ENCODE measurements around the gene MCFD2.

- no peak; the same call in 1 of the 2 replicates for TF ChIP-seq POLR2AphosphoS5 (IDR thresholded peaks at IDR 0.05; ENCODE audit: low read depth, low read length)
- TF ChIP-seq POLR2A (IDR thresholded peaks at IDR 0.05; ENCODE audit: low read depth, low read length): peak; percentile 76
- peak; percentile 48 for TF ChIP-seq TAF1 (IDR thresholded peaks at IDR 0.05; ENCODE audit: low read depth, low read length)
- no peak for TF ChIP-seq POU2F2 (IDR thresholded peaks at IDR 0.05; ENCODE audit: low read depth, low read length)
- no peak for TF ChIP-seq PAX5 (IDR thresholded peaks at IDR 0.05; ENCODE audit: insufficient read depth, low read length, severe bottlenecking)
Measured at GRCh38 chr2:46915811-46916630, 415 bp upstream of the MCFD2 start.
